Lower lobe of right lung (tissue), 2 donors: ENCODE measurements around the gene CCL28. TPM values are rescaled to one million over a fixed set of nuclear protein-coding genes. Genes with fewer than 3 reads are reported as not detected.
A peak's percentile ranks its signal among the peaks of the same experiment; 100 is the strongest.

ENCODE experiments used
- ATAC-seq, 2 donors: fragments of 200-7000 bp; cut with Tn5 transposase; one replicate each; pipeline ENCODE4 v1.9.1; 2020 to 2022; ENCODE audit warnings: mild to moderate bottlenecking in 2 of 2, moderate library complexity in 2 of 2
- DNase-seq: peaks from one replicate; pipeline ENCODE4 v3.0.0-alpha.2; 2020
- H3K27ac ChIP-seq: fragments of 200-600 bp; one replicate; pipeline ENCODE4 v1.8.0; 2022
- H3K27me3 ChIP-seq: fragments of 200-600 bp; one replicate; pipeline ENCODE4 v1.8.0; 2022; ENCODE audit warnings: low read depth
- H3K36me3 ChIP-seq: fragments of 200-600 bp; one replicate; pipeline ENCODE4 v1.8.0; 2022; ENCODE audit warnings: mild to moderate bottlenecking
- H3K4me1 ChIP-seq: fragments of 200-600 bp; one replicate; pipeline ENCODE4 v1.8.0; 2022
- H3K4me3 ChIP-seq: fragments of 200-600 bp; one replicate; pipeline ENCODE4 v1.8.0; 2022; ENCODE audit warnings: mild to moderate bottlenecking
- H3K9me3 ChIP-seq: fragments of 200-600 bp; one replicate; pipeline ENCODE4 v1.8.0; 2022
- CTCF ChIP-seq: fragments of 200-600 bp; IDR thresholded peaks from one replicate; pipeline ENCODE4 v1.8.0; 2022; ENCODE audit warnings: antibody characterized with exemption, mild to moderate bottlenecking
- intact Hi-C: fragments of 100-400 bp; cut with DNase I; formaldehyde crosslinking; loops from one replicate; pipeline ENCODE4 v1.11.0; 2022
- total RNA-seq: library from RNA; stranded (reverse); fragmentation: NEBNext Ultra II Directional; extraction: Animal tissue kit (Norgen Biotek cat#: 25700); gene quantifications from one replicate; pipeline ENCODE4 v1.2.1, GENCODE V29; 2021
- donor health status: DM: no; HTN: yes; CAD: no; lungs with severe emphysema.

CCL28 gene
- total RNA-seq, 1 donor from 2014 or later, result 7.7 TPM

- Histone ChIP-seq H3K27me3 (no peaks in the 10 kb centered on the region), H3K4me3 (no peak overlapping the region), H3K36me3 (no peaks in the 10 kb centered on the region), H3K4me1 (no peaks in the 10 kb centered on the region), H3K27ac (no peak overlapping the region), H3K9me3 (no peaks in the 10 kb centered on the region)
- DNase-seq (no peak), ATAC-seq (no peak)
- intact Hi-C loops, result no loop called here
- no peak for TF ChIP-seq CTCF
Observed at GRCh38 chr5:43415935-43416802, 4.0 kb upstream of the CCL28 start.

DNA sequence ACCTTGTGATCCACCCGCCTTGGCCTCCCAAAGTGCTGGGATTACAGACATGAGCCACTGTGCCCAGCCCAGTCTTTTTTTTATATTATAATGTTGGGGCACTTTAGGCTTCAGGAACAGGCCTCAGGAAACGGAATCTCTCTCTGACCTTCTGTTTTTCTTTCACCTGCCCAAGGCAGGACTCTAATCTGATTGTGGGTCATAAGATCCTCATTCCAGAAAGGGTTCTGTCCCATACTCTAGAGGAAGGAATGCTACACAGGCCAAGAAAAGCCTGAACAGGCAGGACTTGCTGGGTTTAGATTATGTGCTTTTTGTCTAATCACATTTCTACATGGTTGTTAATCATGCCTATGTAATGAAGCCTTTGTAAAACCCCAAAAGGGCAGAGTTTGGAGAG lies 1.8 kb upstream of the CCL28 start:
- Histone ChIP-seq H3K4me1 (no peaks in the 10 kb centered on the region), H3K27me3 (no peaks in the 10 kb centered on the region), H3K4me3 (no peak overlapping the region), H3K27ac (no peak overlapping the region), H3K9me3 (no peaks in the 10 kb centered on the region), H3K36me3 (no peaks in the 10 kb centered on the region)
- ATAC-seq, result no peak
- DNase-seq, result no peak
- no peak for TF ChIP-seq CTCF
- intact Hi-C loops, result no loop called here

- ATAC-seq (no peak), DNase-seq (no peak)
- TF ChIP-seq CTCF, result no peak
- H3K4me3 ChIP-seq, result no peak overlapping the region
- H3K9me3 ChIP-seq, result no peaks in the 10 kb centered on the region
- H3K4me1 ChIP-seq, result no peaks in the 10 kb centered on the region
- no peaks in the 10 kb centered on the region for H3K27me3 ChIP-seq
- no peak overlapping the region for H3K27ac ChIP-seq
- H3K36me3 ChIP-seq, result no peaks in the 10 kb centered on the region
- intact Hi-C loops, result no loop called here
Observed at GRCh38 chr5:43412644-43413043, 453 bp upstream of the CCL28 start.

DNA sequence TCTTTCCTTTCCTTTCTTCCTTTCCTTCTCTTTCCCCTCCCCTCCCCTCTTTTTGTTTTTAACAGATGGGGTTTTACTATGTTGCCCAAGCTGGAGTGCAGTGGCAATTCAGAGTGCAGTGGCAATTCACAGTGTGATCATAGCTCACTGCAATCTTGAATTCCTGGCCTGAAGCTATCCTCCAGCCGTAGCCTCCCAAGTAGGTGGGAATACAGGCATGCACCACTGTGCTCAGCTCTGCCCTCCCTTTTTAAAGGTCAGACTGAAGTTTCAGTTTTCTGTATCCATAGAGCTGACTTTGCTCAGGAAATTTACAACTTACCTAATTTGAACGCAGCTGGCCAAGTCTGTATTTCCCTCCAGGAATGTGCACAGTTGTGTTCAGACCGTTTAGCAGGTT lies 696 bp downstream of the CCL28 start:
- Histone ChIP-seq H3K27ac (no peak overlapping the region), H3K27me3 (no peaks in the 10 kb centered on the region), H3K4me1 (no peaks in the 10 kb centered on the region), H3K9me3 (no peaks in the 10 kb centered on the region), H3K4me3 (no peak overlapping the region), H3K36me3 (no peaks in the 10 kb centered on the region)
- intact Hi-C loops, result no loop called here
- TF ChIP-seq CTCF, result no peak
- no peak for DNase-seq
- ATAC-seq, result peak in 1 of 2 donors; percentile 50

- intact Hi-C loops, result no loop called here
- Histone ChIP-seq H3K36me3 (no peaks in the 10 kb centered on the region), H3K27ac (peak overlapping the region; percentile 18), H3K4me1 (no peaks in the 10 kb centered on the region), H3K27me3 (no peaks in the 10 kb centered on the region), H3K4me3 (no peak overlapping the region), H3K9me3 (no peaks in the 10 kb centered on the region)
- ATAC-seq (peak; percentile 50 to 51), DNase-seq (no peak)
- TF ChIP-seq CTCF, result no peak
Observed at GRCh38 chr5:43410414-43410813, 1.8 kb downstream of the CCL28 start.
